ENCODE data around the gene OR8D4.

The OR8D4 gene

DNA sequence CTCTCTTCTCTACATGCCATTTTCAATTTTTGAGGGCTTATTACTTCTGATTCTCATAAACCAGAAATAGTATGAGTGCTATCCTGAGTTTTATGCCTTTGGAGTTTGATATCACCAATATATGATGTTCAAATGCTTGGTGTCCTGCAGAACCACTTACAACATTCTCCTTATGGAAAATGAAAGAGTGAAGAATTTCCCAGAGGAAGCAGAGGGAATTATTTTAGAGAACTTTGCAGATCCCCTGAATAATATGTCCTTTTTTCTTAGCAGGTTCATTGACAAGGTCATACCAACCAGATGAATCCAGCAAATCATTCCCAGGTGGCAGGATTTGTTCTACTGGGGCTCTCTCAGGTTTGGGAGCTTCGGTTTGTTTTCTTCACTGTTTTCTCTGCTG lies 37.4 kb downstream of the OR8D4 start, which contains the start of gene OR4D5:
TSS of gene OR4D5 (plus strand) at position 301 of the 400 bp plus-strand sequence. CDS start at position 301, 0 bp downstream.
- no peak within 1 kb of the TSS for H3K27ac ChIP-seq
- no peak for TF ChIP-seq ZFX (IDR thresholded peaks at IDR 0.05)
- TF ChIP-seq CTCF (conservative IDR thresholded peaks at IDR 0.05), result no peak

DNA sequence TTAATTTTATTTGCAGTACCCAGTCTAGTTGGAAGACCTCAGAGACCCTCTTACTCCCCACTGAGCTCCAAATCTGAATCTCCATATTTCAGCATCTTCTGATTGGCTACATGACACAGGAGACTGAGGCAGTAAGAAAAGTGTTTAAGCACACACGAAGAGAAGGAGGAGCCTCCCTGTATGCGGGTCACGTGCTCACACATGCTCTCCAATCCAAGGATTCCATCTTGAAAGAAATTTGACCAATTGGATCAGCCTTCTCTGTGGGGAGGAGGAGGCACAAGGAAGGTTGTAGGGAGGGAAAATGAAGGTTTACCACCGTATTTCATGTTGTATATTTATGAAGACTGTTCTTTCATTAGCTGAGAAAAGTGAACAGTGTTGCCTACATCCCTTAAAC lies 40.4 kb downstream of the OR8D4 start:
- no peak overlapping the region for H3K27ac ChIP-seq
- no peak for TF ChIP-seq CTCF (conservative IDR thresholded peaks at IDR 0.05)
- TF ChIP-seq ZFX (IDR thresholded peaks at IDR 0.05), result no peak

- no peak within 1 kb of the TSS for H3K27ac ChIP-seq
- TF ChIP-seq CTCF (conservative IDR thresholded peaks at IDR 0.05) (no peak), ZFX (IDR thresholded peaks at IDR 0.05) (no peak)
These were observed 41.8 kb downstream of the OR8D4 start, which contains the start of gene OR6T1 for GRCh38 chr11:123943738-123944137. Gene OR6T1 (minus strand): TSS chr11:123943838. CDS start chr11:123943838, 0 bp downstream.

GRCh38 chr11:123945132-123945531 lies 43.2 kb downstream of the OR8D4 start:
- no peak for TF ChIP-seq ZFX (IDR thresholded peaks at IDR 0.05)
- TF ChIP-seq CTCF (conservative IDR thresholded peaks at IDR 0.05), result no peak
- H3K27ac ChIP-seq, result no peak overlapping the region

- TF ChIP-seq CTCF (conservative IDR thresholded peaks at IDR 0.05) (no peak), ZFX (IDR thresholded peaks at IDR 0.05) (no peak)
- H3K27ac ChIP-seq, result no peak overlapping the region
These were observed 54.8 kb downstream of the OR8D4 start for GRCh38 chr11:123956752-123957151.

All from C4-2B (cell line).